ENCODE data around the gene PSMB11.

PSMB11 gene

GRCh38 chr14:23015618-23016017 is 26.4 kb upstream of the PSMB11 start:
- DNase-seq: no peak

GRCh38 chr14:23017091-23017490 is 24.9 kb upstream of the PSMB11 start:
- no peak for DNase-seq

- no peak for DNase-seq
Measured at GRCh38 chr14:23018107-23018506, 23.9 kb upstream of the PSMB11 start.

GRCh38 chr14:23020143-23021128 is 21.6 kb upstream of the PSMB11 start:
- no peak for DNase-seq

GRCh38 chr14:23021434-23021833 is 20.6 kb upstream of the PSMB11 start:
- no peak for DNase-seq

DNA sequence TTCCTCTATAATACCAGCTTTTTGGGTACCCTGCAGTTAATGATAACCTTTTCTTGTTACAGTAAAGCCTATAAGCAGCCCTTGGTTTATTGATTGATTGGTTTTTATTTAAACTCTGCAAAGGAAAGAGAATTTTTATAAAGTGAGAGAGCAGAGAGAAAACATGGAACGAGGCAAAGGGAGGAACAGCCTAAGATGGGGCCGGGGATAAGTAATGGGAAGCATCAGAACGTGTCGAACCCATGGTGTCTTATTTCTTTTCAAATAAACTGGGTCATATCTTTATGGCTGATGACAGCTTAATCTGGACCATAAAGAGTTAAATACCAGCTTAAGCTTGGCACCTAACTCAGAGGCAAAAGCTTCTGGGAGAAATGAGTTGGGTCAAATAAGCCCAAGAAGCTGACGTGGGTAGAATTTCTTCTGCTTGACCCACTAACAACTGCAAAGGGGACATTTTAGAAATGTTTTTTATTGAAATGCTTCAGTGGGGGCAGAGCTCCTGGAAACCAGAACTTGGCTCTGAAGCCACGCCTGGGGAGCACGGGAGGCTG is 20.0 kb upstream of the PSMB11 start:
- DNase-seq: no peak

DNA sequence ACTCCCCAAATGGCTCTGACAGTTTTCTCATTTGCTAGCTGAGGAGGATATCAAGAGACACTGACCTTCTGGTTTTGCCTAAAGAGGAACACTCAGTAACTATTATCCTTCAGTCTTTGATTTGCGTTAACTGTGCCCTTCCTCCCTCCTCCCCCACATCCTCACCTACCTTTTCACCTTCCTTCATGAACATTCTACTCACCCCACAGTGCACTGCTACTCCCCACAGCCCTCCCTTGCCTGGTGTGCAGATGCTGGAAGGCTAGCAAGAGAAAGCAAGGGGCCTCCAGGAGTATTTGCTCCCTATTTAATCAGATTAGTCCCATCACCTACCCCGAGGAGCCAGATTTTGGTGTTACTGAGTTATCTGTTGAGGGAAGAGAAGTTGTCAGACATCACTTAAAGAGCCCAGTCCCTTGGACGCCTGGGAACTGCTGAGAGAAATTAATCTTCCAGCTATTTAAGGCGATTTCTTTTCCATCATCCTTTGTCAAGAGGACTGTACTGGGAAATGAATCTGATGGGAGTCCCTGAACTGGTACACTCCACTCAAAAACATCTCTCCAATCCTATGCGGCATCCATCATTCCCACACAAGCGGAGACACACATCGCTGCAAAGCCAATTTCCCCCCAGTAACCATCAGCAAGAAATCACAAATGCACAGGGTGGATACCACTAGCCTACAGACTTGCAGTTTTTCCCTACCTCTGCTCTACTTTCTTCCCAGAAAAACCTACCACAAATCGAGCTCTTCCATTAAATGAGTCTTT is 18.8 kb upstream of the PSMB11 start:
- no peak for DNase-seq

- DNase-seq: no peak
Measured at GRCh38 chr14:23023795-23024152, 18.2 kb upstream of the PSMB11 start.

- DNase-seq: no peak
Measured at GRCh38 chr14:23024612-23025075, 17.4 kb upstream of the PSMB11 start.

DNA sequence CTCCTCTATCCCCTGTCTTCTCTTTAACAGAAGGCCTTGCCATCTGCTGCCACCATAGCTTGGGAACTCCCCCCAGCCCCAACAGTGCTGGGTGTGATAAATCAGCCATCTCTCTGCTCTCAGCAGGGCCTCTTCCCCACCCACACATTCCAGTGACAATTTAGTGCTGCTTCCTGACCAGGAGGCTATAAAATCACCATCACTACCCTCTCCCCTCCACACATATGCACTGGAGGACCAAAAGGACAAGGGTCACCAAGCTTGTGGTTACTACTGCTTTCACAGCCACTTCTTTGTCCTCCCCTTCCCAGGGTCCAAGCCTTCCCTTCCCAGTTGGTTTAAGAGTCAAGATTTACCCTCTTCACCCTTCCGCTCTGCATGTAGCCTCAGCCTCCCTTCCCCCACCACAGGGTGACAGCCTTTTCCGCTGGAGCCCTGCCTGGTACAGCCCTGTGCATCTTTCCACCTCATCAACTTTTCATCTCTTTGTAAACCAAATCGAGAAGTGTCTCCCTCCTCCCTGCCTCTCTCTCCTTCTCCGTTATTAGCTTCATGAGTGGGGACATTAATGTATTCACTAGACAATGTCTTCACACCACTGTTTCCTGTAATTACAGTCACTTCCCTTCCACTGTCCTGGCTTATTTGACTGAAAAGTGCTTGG is 16.7 kb upstream of the PSMB11 start:
- DNase-seq: no peak

DNA sequence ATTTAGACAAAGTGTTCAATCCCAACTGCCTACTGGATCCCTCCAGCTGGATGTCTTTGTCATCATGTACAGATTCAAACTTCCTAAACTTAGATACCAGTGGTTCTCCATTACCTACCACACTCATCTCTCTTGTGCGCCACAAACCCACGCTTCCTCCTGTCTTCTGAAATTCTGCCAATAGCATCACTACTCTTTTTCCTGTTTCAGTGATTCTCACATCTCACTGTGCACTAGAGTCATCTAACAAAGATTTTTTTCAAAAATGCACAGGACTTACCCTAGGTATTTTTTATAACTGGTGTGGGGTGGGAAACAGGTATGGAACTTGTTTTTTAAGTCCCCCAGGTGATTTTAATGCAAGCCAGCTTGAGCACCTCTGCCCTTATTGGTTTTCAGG is 13.2 kb upstream of the PSMB11 start:
- no peak for DNase-seq

DNA sequence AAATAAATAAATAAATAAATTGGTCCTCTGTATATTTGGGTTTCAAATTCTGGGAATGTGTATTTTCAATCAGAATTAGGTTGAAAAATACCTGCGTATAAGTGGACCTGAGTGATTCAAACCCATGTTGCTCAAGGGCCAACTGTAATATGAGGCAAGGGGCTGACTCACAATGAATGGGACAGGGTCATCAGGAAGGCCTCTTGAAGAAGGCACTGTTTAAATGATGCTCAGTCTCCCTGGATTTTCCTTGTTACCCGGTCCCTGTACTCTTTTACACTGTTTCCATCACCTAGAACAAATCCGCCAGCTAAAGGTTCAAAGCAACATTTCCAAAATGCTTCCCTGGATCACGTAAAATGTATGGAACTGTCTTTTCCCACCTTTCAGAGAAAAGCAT is 11.1 kb upstream of the PSMB11 start:
- no peak for DNase-seq

DNA sequence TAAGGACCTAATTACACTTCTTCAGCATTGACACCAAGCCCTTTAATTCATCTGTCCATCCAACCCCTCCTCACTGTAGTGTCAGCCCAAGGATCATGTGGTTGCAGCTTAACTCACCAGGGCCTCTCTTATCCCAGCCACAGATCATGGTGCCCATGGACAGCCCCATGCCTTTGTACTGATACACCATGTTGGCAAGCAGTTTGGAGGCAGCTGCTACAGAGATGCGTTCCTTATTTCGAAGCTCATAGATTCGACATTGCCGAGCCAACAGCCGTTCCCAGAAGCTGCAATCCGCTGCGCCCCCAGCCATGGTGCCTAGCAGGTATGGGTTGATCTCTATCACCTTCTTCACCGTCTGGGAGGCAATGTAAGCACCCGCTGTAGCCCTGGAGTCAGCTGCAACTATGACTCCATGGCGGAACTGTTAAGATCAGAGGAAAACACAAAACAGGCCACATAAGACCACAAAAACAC is 8.7 kb upstream of the PSMB11 start:
- no peak for DNase-seq

DNA sequence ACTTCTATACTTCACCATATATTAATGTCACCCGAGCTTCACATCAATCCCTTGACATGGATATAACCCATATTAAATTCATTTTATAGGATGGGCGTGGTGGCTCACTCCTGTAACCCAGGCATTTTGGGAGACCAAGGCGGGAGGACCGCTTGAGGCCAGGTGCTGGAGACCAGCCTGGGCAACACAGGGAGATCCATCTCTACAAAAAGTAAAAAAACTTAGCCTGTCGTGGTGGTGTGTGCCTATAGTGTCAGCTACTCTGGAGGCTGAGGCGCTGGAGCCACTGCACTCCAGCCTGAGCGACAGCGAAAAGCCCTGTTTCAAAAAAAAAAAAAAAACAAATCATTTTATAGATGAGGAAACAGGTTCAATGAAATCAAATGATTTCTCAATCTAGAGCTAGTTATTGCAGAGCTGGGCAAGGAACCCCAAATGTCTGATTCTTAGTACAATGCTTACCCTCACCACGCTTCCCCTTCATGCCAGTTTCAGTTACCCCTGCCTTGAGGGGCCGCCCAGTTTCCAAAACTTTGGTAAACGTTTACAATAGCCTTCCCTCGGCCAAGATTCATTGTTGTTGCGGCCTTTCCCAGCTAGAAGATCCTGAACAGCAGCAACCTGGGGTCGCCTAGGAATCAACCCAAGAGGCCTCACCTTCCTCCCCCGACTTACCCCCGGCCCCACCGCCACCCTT is 8.1 kb upstream of the PSMB11 start:
- no peak for DNase-seq

GRCh38 chr14:23034498-23035302 is 7.3 kb upstream of the PSMB11 start, which contains the start of gene PSMB5:
Gene PSMB5, minus strand, starts transcription at chr14:23034900. Its CDS starts 19 bp downstream, at chr14:23034881.
- DNase-seq: no peak

GRCh38 chr14:23035303-23036144 is 6.5 kb upstream of the PSMB11 start:
- no peak for DNase-seq

GRCh38 chr14:23040100-23040499 is 1.9 kb upstream of the PSMB11 start:
- no peak for DNase-seq

DNA sequence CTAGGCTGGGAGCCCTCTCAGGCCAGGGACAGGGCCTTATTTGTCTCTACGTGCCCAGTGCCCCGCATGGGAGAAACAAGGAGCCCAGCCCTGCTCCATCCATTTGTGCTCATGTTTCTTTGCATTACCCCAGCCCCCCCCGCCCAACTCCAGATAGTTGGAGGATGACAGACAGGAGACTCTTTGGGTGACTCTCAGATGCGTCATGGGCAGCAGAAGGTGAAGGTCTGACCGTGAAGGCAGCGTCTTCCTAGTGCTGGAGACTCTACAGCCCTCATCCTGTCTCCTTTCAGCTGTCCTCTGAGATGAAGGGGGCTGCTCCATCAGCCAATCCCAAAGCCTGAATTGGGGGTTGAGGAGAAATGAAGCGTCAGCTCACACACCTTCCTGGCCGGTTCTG is 283 bp upstream of the PSMB11 start:
- DNase-seq: no peak

DNA sequence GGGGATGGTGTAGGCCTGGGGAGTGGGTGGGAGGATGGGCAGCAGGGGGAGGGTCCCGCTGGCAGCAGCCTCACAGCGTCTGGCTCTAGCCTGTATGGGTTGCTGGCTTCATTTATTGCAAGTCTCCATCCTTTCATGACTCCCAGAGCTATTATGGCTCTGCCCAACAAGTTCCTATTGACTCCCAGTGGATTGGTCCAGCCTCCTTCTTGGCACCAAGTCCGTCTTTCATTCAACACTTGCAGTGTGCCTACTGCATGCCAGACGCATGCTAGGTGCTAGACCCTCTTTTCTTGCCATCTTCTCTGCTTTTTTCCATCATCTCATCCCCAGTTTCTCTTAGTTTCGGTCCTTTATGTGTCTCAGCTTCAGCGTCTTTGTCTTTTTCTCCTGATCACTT is 1.1 kb downstream of the PSMB11 start:
- no peak for DNase-seq

GRCh38 chr14:23043754-23044153 is 1.7 kb downstream of the PSMB11 start:
- DNase-seq: no peak
